Suprapubic skin (tissue), 4 donors: Measurements from ENCODE around the gene HFM1. TPM values are rescaled to one million over a fixed set of nuclear protein-coding genes. Genes with fewer than 3 reads are reported as not detected.
"Not testable (repeated sequence)": the region's sequence is repeated elsewhere in the genome, so short reads cannot be mapped to it uniquely, and the experiment has no call there.

Experiments
- DNase-seq, 2 donors: peaks; one replicate each; pipeline ENCODE4 v3.0.0-alpha.2; 2019; ENCODE audit warnings: low spot score in 2 of 2
- H3K27ac ChIP-seq: fragments of 200-600 bp; sonication (generic); one replicate; pipeline ENCODE4 v1.5.1; 2019
- H3K27me3 ChIP-seq: fragments of 200-600 bp; sonication (generic); one replicate; pipeline ENCODE4 v1.5.1; 2019
- H3K36me3 ChIP-seq: fragments of 200-600 bp; sonication (generic); one replicate; pipeline ENCODE4 v1.5.1; 2019
- H3K4me1 ChIP-seq: fragments of 200-600 bp; sonication (generic); one replicate; pipeline ENCODE4 v1.5.1; 2019
- H3K4me3 ChIP-seq: fragments of 200-600 bp; sonication (generic); one replicate; pipeline ENCODE4 v1.5.1; 2019; ENCODE audit warnings: mild to moderate bottlenecking
- H3K9me3 ChIP-seq: fragments of 200-600 bp; sonication (generic); one replicate; pipeline ENCODE4 v1.5.1; 2019
- CTCF ChIP-seq, 2 donors: fragments of 200-600 bp in 1 of 2; fragments of 450-650 bp in 1 of 2; sonication (generic) in 1 of 2; IDR thresholded peaks; one replicate each; pipeline ENCODE4 v1.5.1; 2016 to 2019; ENCODE audit warnings: antibody characterized with exemption in 2 of 2, mild to moderate bottlenecking in 1 of 2, moderate library complexity in 1 of 2
- EP300 ChIP-seq: sonication (generic); formaldehyde crosslinking; IDR thresholded peaks from one replicate; pipeline ENCODE4 v1.6.1; 2017; ENCODE audit warnings: antibody characterized with exemption
- POLR2A ChIP-seq, 2 donors: fragments of 450-650 bp; IDR thresholded peaks; one replicate each; pipeline ENCODE4 v1.6.1; 2017; ENCODE audit warnings: antibody characterized with exemption in 2 of 2, mild to moderate bottlenecking in 2 of 2, moderate library complexity in 2 of 2
- POLR2AphosphoS5 ChIP-seq, 3 donors: sonication (generic); formaldehyde crosslinking; IDR thresholded peaks; one replicate each; pipeline ENCODE4 v1.6.1; 2017; ENCODE audit warnings: antibody characterized with exemption in 3 of 3
- WGBS: methylation state at CpG from one replicate; pipeline ENCODE4 v1.1.5; 2018; 5-methylcytosine and 5-hydroxymethylcytosine counted together
- total RNA-seq, 4 donors: library from RNA; depleted of rRNA; stranded (reverse); fragments of >200 nt; gene quantifications; one replicate each; pipeline ENCODE4 v1.1.0, GENCODE V29; 2016

HFM1 gene
- total RNA-seq: 1 to 10 TPM in 1 of 4 donors, not detected in 3; 1.0 TPM

GRCh38 chr1:91404151-91405012 lies at the start of gene HFM1:
Gene HFM1, minus strand, starts transcription at chr1:91404837. Its CDS starts 3,755 bp downstream, at chr1:91401082.
- WGBS: 3% methylated on average over 53 of the region's 69 CpGs
- Histone ChIP-seq H3K27me3 (peaks cover 12% of the 10 kb centered on the region), H3K9me3 (no peaks in the 10 kb centered on the region), H3K4me1 (no peaks in the 10 kb centered on the region), H3K27ac (peak within 1 kb of the TSS; percentile 41), H3K36me3 (no peaks in the 10 kb centered on the region), H3K4me3 (peak within 1 kb of the TSS; percentile 56)
- DNase-seq: peak; percentile 79 to 82
- TF ChIP-seq CTCF (IDR thresholded peaks at IDR 0.05) (no peak), POLR2AphosphoS5 (IDR thresholded peaks at IDR 0.05) (no peak), POLR2A (IDR thresholded peaks at IDR 0.05) (peak in 1 of 2 donors; percentile 12)

GRCh38 chr1:91454136-91454535 lies 49.5 kb upstream of the HFM1 start:
- Histone ChIP-seq H3K36me3 (no peaks in the 10 kb centered on the region), H3K4me3 (no peak overlapping the region), H3K27ac (no peak overlapping the region), H3K27me3 (no peaks in the 10 kb centered on the region), H3K9me3 (no peaks in the 10 kb centered on the region), H3K4me1 (no peaks in the 10 kb centered on the region)
- DNase-seq: no peak
- WGBS: 41% methylated on average over 2 of the region's 2 CpGs
- TF ChIP-seq EP300 (no peak), POLR2AphosphoS5 (IDR thresholded peaks at IDR 0.05) (no peak), CTCF (IDR thresholded peaks at IDR 0.05) (no peak), POLR2A (IDR thresholded peaks at IDR 0.05) (no peak)

GRCh38 chr1:91450260-91450659 lies 45.6 kb upstream of the HFM1 start:
- H3K27me3 ChIP-seq: no peaks in the 10 kb centered on the region
- no peak overlapping the region for H3K27ac ChIP-seq
- H3K4me3 ChIP-seq: no peak overlapping the region
- 40% methylated on average over 2 of the region's 2 CpGs for WGBS
- no peaks in the 10 kb centered on the region for H3K9me3 ChIP-seq
- no peaks in the 10 kb centered on the region for H3K4me1 ChIP-seq
- DNase-seq: no peak
- no peaks in the 10 kb centered on the region for H3K36me3 ChIP-seq
- no peak for TF ChIP-seq CTCF (IDR thresholded peaks at IDR 0.05)
- no peak for TF ChIP-seq EP300
- TF ChIP-seq POLR2A (IDR thresholded peaks at IDR 0.05): no peak
- no peak for TF ChIP-seq POLR2AphosphoS5 (IDR thresholded peaks at IDR 0.05)

- H3K9me3 ChIP-seq, H3K27me3 ChIP-seq, H3K36me3 ChIP-seq, DNase-seq, H3K4me3 ChIP-seq, H3K27ac ChIP-seq, H3K4me1 ChIP-seq: not testable (repeated sequence)
- 98% methylated on average over 2 of the region's 2 CpGs for WGBS
These were observed 43.1 kb upstream of the HFM1 start for GRCh38 chr1:91447782-91448181.

GRCh38 chr1:91441980-91442379 lies 37.3 kb upstream of the HFM1 start:
- 93% methylated on average over 5 of the region's 5 CpGs for WGBS
- H3K9me3 ChIP-seq, H3K4me1 ChIP-seq, H3K27me3 ChIP-seq, H3K4me3 ChIP-seq, H3K27ac ChIP-seq, DNase-seq, H3K36me3 ChIP-seq: not testable (repeated sequence)

- Histone ChIP-seq H3K27ac (no peak overlapping the region), H3K4me3 (no peak overlapping the region), H3K36me3 (no peaks in the 10 kb centered on the region), H3K9me3 (no peaks in the 10 kb centered on the region), H3K4me1 (no peaks in the 10 kb centered on the region), H3K27me3 (no peaks in the 10 kb centered on the region)
- TF ChIP-seq POLR2A (IDR thresholded peaks at IDR 0.05): no peak
- TF ChIP-seq EP300: no peak
- TF ChIP-seq CTCF (IDR thresholded peaks at IDR 0.05): no peak
- TF ChIP-seq POLR2AphosphoS5 (IDR thresholded peaks at IDR 0.05): no peak
- no peak for DNase-seq
- WGBS: 77% methylated on average over 1 of the region's 1 CpG
These were observed 36.2 kb upstream of the HFM1 start for GRCh38 chr1:91440847-91441246.
